CD8-positive, alpha-beta memory T cell (primary cell): ENCODE data around the gene ERC2. TPM values are rescaled to one million over a fixed set of nuclear protein-coding genes. Genes with fewer than 3 reads are reported as not detected.
"Not testable (repeated sequence)": the region's sequence is repeated elsewhere in the genome, so short reads cannot be mapped to it uniquely, and the experiment has no call there.

Experiments used
- CTCF ChIA-PET: fragments of 350-600 bp; sonication (Branson Sonifier 250); formaldehyde crosslinking; loops from one replicate; lab custom pipeline; 2021; ENCODE audit warnings: antibody characterized with exemption; lab: Charles Lee
- POLR2A ChIA-PET: fragments of 350-600 bp; sonication (Branson Sonifier 250); formaldehyde crosslinking; loops from one replicate; lab custom pipeline; 2021; ENCODE audit warnings: antibody characterized with exemption; lab: Charles Lee
- DNase-seq, 5 donors: peaks; one replicate each; pipeline versions ENCODE4 v3.0.0 to v3.0.0-alpha.2; 2020 to 2022; ENCODE audit warnings: mixed read lengths in 1 of 5
- H3K27ac ChIP-seq: one replicate; pipeline ENCODE4 v1.7.0; 2013; ENCODE audit warnings: low read depth, mild to moderate bottlenecking, low read length, moderate library complexity
- H3K27me3 ChIP-seq: 2 replicates; pipeline ENCODE4 v1.7.0; 2013; ENCODE audit warnings: low read length, mild to moderate bottlenecking; ENCODE audit not compliant: insufficient read depth, poor library complexity, severe bottlenecking
- H3K36me3 ChIP-seq: 2 replicates; pipeline ENCODE4 v1.7.0; 2013; ENCODE audit warnings: mild to moderate bottlenecking, low read length, moderate library complexity; ENCODE audit not compliant: insufficient read depth
- H3K4me1 ChIP-seq: 2 replicates; pipeline ENCODE4 v1.7.0; 2013; ENCODE audit warnings: mild to moderate bottlenecking, low read length, moderate library complexity; ENCODE audit not compliant: insufficient read depth
- H3K4me3 ChIP-seq: 2 replicates; pipeline ENCODE4 v1.7.0; 2013; ENCODE audit warnings: mild to moderate bottlenecking, low read length
- H3K9me3 ChIP-seq: 2 replicates; pipeline ENCODE4 v1.7.0; 2013; ENCODE audit warnings: mild to moderate bottlenecking, low read length
- H3K27ac Mint-ChIP-seq, 8 donors: one replicate each; pipeline ENCODE4 v1.8.0; 2020 to 2021; ENCODE audit warnings: mixed read lengths in 8 of 8, mild to moderate bottlenecking in 6 of 8, inconsistent platforms in 3 of 8, moderate library complexity in 3 of 8
- H3K27me3 Mint-ChIP-seq, 2 donors: one replicate each; pipeline ENCODE4 v1.8.0; 2020 to 2021; ENCODE audit warnings: mixed read lengths in 2 of 2, mild to moderate bottlenecking in 1 of 2, moderate library complexity in 1 of 2
- H3K36me3 Mint-ChIP-seq, 3 donors: one replicate each; pipeline ENCODE4 v1.8.0; 2020 to 2021; ENCODE audit warnings: mixed read lengths in 3 of 3, inconsistent platforms in 1 of 3, mild to moderate bottlenecking in 1 of 3
- H3K4me1 Mint-ChIP-seq, 3 donors: one replicate each; pipeline ENCODE4 v1.8.0; 2020 to 2021; ENCODE audit warnings: mixed read lengths in 3 of 3, inconsistent platforms in 1 of 3, mild to moderate bottlenecking in 1 of 3
- H3K4me3 Mint-ChIP-seq, 7 donors: one replicate each; pipeline ENCODE4 v1.8.0; 2020 to 2021; ENCODE audit warnings: mixed read lengths in 7 of 7, mild to moderate bottlenecking in 6 of 7, moderate library complexity in 4 of 7, inconsistent platforms in 2 of 7
- H3K9me3 Mint-ChIP-seq, 5 donors: one replicate each; pipeline ENCODE4 v1.8.0; 2020 to 2022; ENCODE audit warnings: mixed read lengths in 5 of 5, mild to moderate bottlenecking in 3 of 5, moderate library complexity in 2 of 5, inconsistent platforms in 1 of 5
- polyA plus RNA-seq: library from polyadenylated mRNA; unstranded; fragments of 300-500 nt; fragmentation: Illumina TruSeq; gene quantifications from one replicate; pipeline ENCODE4 v1.2.3, GENCODE V29; 2021
- total RNA-seq, 2 experiments: library from RNA; stranded (reverse); gene quantifications; one replicate each; pipeline ENCODE4 v1.2.3, GENCODE V29; 2021

The ERC2 gene
- total and polyA plus RNA-seq, 3 experiments from 2014 or later: not detected

- H3K27me3 Mint-ChIP-seq: peaks cover 0 to 3% of the 10 kb centered on the region in 2 donors
- Histone ChIP-seq H3K27ac (no peak overlapping the region), H3K4me3 (no peak overlapping the region), H3K4me1 (no peaks in the 10 kb centered on the region), H3K36me3 (no peaks in the 10 kb centered on the region), H3K9me3 (no peaks in the 10 kb centered on the region), H3K27me3 (no peaks in the 10 kb centered on the region)
- H3K4me3 Mint-ChIP-seq: no peak overlapping the region
- ChIA-PET POLR2A (no interaction called here), CTCF (no interaction called here)
- peaks cover 0 to 4% (median 0%) of the 10 kb centered on the region in 5 donors for H3K9me3 Mint-ChIP-seq
- H3K4me1 Mint-ChIP-seq: no peaks in the 10 kb centered on the region
- no peak overlapping the region for H3K27ac Mint-ChIP-seq
- H3K36me3 Mint-ChIP-seq: no peaks in the 10 kb centered on the region
- DNase-seq: no peak
Observed at GRCh38 chr3:55854494-55854893, 613.8 kb downstream of the ERC2 start.

GRCh38 chr3:55852326-55852725 lies 615.9 kb downstream of the ERC2 start:
- Mint-ChIP-seq H3K9me3 (peaks cover 0 to 10% (median 0%) of the 10 kb centered on the region in 5 donors), H3K36me3 (no peaks in the 10 kb centered on the region), H3K27ac (no peak overlapping the region), H3K4me3 (no peak overlapping the region), H3K4me1 (no peaks in the 10 kb centered on the region), H3K27me3 (peaks cover 0 to 3% of the 10 kb centered on the region in 2 donors)
- no peak overlapping the region for H3K27ac ChIP-seq
- no peaks in the 10 kb centered on the region for H3K9me3 ChIP-seq
- H3K27me3 ChIP-seq: no peaks in the 10 kb centered on the region
- no peaks in the 10 kb centered on the region for H3K4me1 ChIP-seq
- CTCF ChIA-PET: no interaction called here
- no peak overlapping the region for H3K4me3 ChIP-seq
- no peaks in the 10 kb centered on the region for H3K36me3 ChIP-seq
- POLR2A ChIA-PET: no interaction called here
- no peak for DNase-seq

GRCh38 chr3:55842204-55842603 lies 626.1 kb downstream of the ERC2 start:
- H3K27me3 ChIP-seq: no peaks in the 10 kb centered on the region
- Mint-ChIP-seq H3K4me1 (no peaks in the 10 kb centered on the region), H3K4me3 (no peak overlapping the region), H3K27ac (no peak overlapping the region), H3K36me3 (no peaks in the 10 kb centered on the region), H3K9me3 (peaks cover 0 to 23% (median 2%) of the 10 kb centered on the region in 5 donors), H3K27me3 (no peaks in the 10 kb centered on the region)
- H3K4me1 ChIP-seq: no peaks in the 10 kb centered on the region
- H3K9me3 ChIP-seq: no peaks in the 10 kb centered on the region
- H3K36me3 ChIP-seq: no peaks in the 10 kb centered on the region
- ChIA-PET CTCF (no interaction called here), POLR2A (no interaction called here)
- no peak overlapping the region for H3K27ac ChIP-seq
- no peak for DNase-seq
- no peak overlapping the region for H3K4me3 ChIP-seq

GRCh38 chr3:55831876-55832275 lies 636.4 kb downstream of the ERC2 start:
- H3K27me3 Mint-ChIP-seq, H3K27ac Mint-ChIP-seq, H3K36me3 Mint-ChIP-seq, H3K27me3 ChIP-seq, H3K27ac ChIP-seq, H3K4me3 ChIP-seq, H3K4me1 ChIP-seq, DNase-seq, H3K4me3 Mint-ChIP-seq, H3K9me3 ChIP-seq, POLR2A ChIA-PET, H3K4me1 Mint-ChIP-seq, CTCF ChIA-PET, H3K9me3 Mint-ChIP-seq, H3K36me3 ChIP-seq: not testable (repeated sequence)

GRCh38 chr3:55828712-55829111 lies 639.6 kb downstream of the ERC2 start:
- ChIA-PET POLR2A (no interaction called here), CTCF (no interaction called here)
- Histone ChIP-seq H3K36me3 (no peaks in the 10 kb centered on the region), H3K9me3 (no peaks in the 10 kb centered on the region), H3K4me1 (no peaks in the 10 kb centered on the region), H3K4me3 (no peak overlapping the region), H3K27me3 (no peaks in the 10 kb centered on the region), H3K27ac (no peak overlapping the region)
- Mint-ChIP-seq H3K4me3 (no peak overlapping the region), H3K4me1 (no peaks in the 10 kb centered on the region), H3K27ac (no peak overlapping the region), H3K36me3 (no peaks in the 10 kb centered on the region), H3K27me3 (no peaks in the 10 kb centered on the region), H3K9me3 (peaks cover 2 to 8% (median 6%) of the 10 kb centered on the region in 5 donors)
- DNase-seq: no peak

GRCh38 chr3:55827786-55828185 lies 640.5 kb downstream of the ERC2 start:
- ChIA-PET CTCF (no interaction called here), POLR2A (no interaction called here)
- Mint-ChIP-seq H3K27ac (no peak overlapping the region), H3K27me3 (no peaks in the 10 kb centered on the region), H3K9me3 (peaks cover 2 to 9% (median 5%) of the 10 kb centered on the region in 5 donors), H3K36me3 (no peaks in the 10 kb centered on the region), H3K4me1 (no peaks in the 10 kb centered on the region), H3K4me3 (no peak overlapping the region)
- Histone ChIP-seq H3K27me3 (no peaks in the 10 kb centered on the region), H3K9me3 (no peaks in the 10 kb centered on the region), H3K4me3 (no peak overlapping the region), H3K4me1 (no peaks in the 10 kb centered on the region), H3K36me3 (no peaks in the 10 kb centered on the region), H3K27ac (no peak overlapping the region)
- DNase-seq: no peak

- ChIA-PET POLR2A (no interaction called here), CTCF (no interaction called here)
- Histone ChIP-seq H3K9me3 (no peaks in the 10 kb centered on the region), H3K27ac (no peak overlapping the region), H3K4me3 (no peak overlapping the region), H3K4me1 (no peaks in the 10 kb centered on the region), H3K27me3 (no peaks in the 10 kb centered on the region), H3K36me3 (no peaks in the 10 kb centered on the region)
- Mint-ChIP-seq H3K27me3 (no peaks in the 10 kb centered on the region), H3K4me1 (no peaks in the 10 kb centered on the region), H3K4me3 (no peak overlapping the region), H3K36me3 (no peaks in the 10 kb centered on the region), H3K27ac (no peak overlapping the region), H3K9me3 (peaks cover 2 to 11% (median 4%) of the 10 kb centered on the region in 5 donors)
- DNase-seq: no peak
Observed at GRCh38 chr3:55826731-55827496, 641.4 kb downstream of the ERC2 start.

- POLR2A ChIA-PET: no interaction called here
- no peaks in the 10 kb centered on the region for H3K36me3 ChIP-seq
Observed at GRCh38 chr3:55826097-55826496, 642.2 kb downstream of the ERC2 start.

More at GRCh38 chr3:55826097-55826496, 642.2 kb downstream of the ERC2 start:
- DNase-seq: no peak
- no peak overlapping the region for H3K4me3 Mint-ChIP-seq
- H3K9me3 ChIP-seq: no peaks in the 10 kb centered on the region
- H3K27me3 ChIP-seq: no peaks in the 10 kb centered on the region
- no peak overlapping the region for H3K27ac Mint-ChIP-seq
- H3K27ac ChIP-seq: no peak overlapping the region
- CTCF ChIA-PET: no interaction called here
- H3K4me1 Mint-ChIP-seq: no peaks in the 10 kb centered on the region
- H3K27me3 Mint-ChIP-seq: no peaks in the 10 kb centered on the region
- H3K4me3 ChIP-seq: no peak overlapping the region
- no peaks in the 10 kb centered on the region for H3K4me1 ChIP-seq
- peaks cover 2 to 11% (median 6%) of the 10 kb centered on the region in 5 donors for H3K9me3 Mint-ChIP-seq
- H3K36me3 Mint-ChIP-seq: no peaks in the 10 kb centered on the region
